Activated T-helper 1 cell treated with Interleukin-2 at 50 U/mL for 16 hours (primary cell): ENCODE data around the gene AIFM1.
A peak's percentile ranks its signal among the peaks of the same experiment; 100 is the strongest.

Experiments used
- DNase-seq: peaks from one replicate; pipeline ENCODE4 v3.0.0-alpha.2; 2020; ENCODE audit warnings: low read depth

Gene AIFM1

GRCh38 chrX:130091980-130092522 lies 73.6 kb downstream of the AIFM1 start:
- peak; percentile 85 for DNase-seq

DNA sequence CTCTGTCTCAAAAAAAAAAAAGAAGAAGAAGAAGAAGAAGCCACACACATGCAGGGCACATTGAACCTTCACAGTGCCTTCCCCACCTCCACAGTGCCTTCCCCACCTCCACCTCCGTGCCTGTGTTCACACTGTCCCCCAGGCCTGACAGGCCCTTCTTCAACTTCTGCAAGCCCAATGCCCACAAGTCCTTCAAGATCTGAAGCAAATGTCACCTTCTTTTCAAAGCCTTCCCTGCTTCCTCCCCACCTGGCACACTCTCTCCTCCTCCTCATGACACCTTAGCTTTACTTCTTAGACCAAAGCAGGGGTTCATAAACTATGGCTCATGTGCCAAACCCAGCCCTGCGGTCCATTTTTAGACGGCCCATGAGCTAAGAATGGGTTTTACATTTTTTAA lies 75.3 kb downstream of the AIFM1 start:
- no peak for DNase-seq

GRCh38 chrX:130086447-130087206 lies 79.0 kb downstream of the AIFM1 start:
- peak; percentile 55 for DNase-seq

DNA sequence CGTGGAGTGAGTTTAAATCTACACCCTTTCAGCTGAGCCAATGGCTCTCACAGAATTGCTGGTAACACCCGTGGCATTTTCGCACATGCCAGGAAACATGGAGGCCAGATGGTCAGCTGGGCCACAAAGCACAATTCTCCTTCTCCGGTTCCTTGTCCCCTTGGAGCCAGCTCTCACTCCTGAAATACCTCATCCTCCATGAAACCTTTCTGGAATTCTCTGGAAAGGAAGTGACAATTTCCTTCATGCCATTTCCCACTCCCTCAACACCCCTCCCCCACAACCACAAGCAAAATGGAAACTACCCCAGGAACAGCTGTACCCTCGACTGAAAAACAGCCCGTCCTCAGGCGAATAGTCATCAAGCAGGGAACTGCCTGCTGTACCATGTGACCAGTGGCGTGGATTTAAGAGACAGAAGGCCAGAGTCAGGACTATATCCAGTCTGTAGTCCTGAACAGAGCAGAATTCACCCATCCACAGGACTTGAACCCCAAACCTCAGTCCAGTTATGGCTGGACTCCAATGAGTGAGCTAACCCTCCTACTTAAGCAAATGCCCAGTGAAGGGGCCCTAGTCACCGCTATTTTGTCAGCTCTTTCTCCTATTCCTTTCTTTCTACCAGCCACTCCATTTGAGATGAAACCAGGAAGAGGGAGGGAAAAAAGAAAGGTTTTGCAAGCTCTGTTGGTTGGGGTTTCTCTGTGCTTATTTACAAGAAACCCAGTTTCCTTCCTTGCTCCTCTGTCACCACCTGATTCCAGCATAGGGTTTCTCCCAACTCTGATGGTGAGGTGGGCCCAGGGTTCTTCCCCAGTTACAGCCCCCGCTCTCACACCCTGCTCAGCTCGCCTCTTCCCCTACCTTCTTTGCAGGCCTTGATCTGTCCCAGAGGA lies 79.8 kb downstream of the AIFM1 start:
- DNase-seq, result no peak

DNA sequence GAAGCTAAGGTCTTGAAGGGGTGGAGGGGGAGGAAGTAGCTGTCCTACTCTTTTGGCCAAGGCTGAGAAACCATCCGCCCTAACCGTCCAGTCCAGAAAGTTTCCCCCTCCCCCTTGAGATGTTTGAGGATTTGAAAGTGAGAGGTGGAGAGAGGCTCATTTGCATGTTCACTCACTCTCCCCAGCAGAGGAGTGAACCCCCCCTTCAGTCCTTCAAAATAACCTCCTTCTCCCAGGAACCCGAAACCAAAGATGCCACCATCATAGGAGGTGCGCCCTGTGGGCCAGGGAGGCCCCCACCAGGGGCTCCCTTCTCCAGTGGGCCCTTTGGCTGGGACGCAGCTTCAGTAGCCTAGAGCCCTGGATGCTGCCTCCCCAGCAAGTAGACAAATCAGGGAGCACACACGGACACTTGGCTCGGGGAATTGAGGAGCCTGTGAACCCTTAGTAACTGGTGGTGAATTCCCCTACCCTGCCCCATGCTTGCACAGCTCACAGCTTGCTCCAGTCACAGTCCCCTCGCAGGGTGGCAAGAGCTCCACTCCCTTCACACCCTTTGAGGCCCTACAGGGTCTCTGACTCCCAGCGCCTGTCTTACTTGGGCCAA lies 80.9 kb downstream of the AIFM1 start:
- no peak for DNase-seq

DNA sequence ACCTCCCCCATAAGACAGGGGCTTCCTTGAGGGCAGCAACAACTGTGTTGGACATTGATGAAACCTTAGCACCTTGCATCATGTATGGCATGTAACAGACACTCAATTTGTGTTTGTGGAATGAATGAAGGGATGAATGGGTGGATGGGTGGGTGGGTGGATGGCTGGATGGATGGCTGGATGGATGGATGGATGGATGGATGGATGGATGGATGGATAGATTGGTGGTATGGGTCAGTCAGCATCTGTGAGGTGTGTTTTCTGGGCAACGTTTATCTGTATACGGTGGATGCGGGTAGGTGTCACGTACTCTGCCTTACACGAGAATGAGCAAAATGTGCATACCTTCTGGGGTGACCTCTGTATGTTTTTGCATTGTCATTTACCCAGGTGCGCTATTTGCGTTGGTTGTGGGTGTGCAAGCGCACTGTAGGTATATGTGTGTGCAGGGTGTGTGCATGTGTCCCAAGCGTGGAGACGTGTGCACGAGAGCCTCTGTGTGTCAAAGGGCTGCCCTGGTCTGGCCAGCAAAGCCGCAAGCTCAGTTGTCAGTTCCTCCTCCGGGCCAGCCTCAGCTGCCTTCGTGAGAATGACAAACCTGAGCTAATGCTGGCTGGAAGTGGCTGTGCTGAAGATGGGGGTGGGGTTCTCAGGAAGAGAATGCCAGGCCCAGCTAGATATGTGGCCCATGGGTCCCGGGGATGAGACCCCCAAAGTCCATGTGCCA lies 81.8 kb downstream of the AIFM1 start:
- DNase-seq, result no peak

DNA sequence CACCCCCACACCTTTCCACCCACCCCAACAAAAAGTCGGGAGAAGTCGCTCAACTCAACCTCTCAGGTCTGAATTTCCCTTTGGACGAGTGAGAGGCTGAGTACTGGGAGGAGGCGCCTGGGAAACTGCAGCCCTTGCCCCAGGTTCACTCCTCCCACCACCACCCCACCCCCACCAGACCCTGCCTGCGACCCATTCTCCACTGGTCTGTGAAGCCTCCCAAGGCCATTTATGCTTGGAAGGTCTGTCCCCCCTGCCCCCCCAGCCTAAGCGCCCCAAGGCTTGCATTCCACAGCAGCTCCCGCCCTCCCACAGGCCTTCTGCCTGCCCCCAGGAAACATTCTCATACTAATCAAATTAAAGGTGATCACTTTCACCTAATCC lies 82.5 kb downstream of the AIFM1 start:
- no peak for DNase-seq

DNA sequence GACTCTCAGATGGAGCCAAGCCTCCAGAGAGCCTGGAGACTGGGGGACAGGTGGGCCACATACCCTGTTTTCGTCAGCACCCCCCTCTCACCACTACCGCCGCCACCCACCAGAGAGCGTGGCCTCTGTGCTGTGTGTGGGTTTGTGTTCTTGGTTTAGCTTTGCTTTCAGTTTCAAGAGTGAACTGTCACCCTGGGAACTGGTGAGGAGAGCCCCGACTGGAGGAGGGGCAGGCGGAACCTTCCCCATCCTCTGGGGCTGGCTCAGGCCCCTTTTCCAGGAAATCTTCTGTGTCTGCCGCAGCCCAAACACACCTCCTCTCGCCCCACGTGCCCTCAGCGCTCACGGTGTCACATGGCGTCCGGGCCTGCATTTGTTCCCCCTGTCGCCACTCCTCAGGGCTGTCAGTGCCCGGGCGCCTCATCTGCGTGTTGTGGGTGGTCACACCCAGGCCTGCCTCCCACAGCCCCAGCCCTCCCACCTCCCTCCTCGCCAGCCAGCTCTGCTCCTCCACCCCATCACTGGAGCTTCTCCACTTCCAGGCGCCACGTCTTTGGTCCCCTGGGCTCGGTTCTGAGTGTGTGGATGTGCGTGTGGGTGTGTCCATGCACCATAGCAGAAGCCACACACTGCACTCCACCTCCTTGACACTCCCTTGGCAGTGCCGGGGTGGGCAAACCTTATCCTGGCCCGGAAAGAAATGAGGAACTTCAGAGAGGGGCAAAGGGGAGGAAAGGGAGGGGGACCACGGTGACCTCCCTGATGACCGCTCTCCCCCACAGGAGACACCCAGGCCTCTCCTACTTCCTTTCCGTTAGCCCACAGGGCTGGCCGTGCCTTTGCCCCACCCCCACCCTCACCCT lies 83.2 kb downstream of the AIFM1 start:
- peak; percentile 68 for DNase-seq

- DNase-seq, result no peak
Observed at GRCh38 chrX:130081421-130082045, 84.1 kb downstream of the AIFM1 start.

GRCh38 chrX:130080791-130081367 lies 84.8 kb downstream of the AIFM1 start:
- DNase-seq, result no peak

DNA sequence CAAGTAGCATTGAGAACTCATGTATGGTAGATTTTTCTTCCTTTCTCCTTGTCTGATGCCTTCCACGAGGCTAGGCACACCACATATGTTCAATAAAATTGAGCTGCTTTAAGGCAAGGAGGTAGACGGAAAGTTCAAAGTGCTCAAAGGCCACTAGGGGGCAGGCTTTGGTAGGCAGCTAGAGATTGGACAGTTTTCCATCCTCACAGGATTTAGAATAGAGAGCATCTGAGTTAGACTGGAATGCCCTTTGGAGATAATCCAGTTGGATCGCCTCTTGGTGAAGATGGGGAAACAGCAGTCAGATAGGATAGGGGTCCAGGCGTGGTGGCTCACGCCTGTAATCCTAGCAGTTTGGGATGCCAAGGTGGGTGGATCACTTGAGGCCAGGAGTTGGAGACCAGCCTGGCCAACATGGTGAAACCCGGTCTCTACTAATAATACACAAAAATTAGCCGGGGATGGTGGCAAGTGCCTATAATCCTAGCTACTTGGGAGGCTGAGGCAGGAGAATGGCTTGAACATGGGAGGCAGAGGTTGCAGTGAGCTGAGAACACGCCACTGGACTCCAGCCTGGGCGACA lies 85.7 kb downstream of the AIFM1 start:
- DNase-seq, result peak; percentile 35
